ENCODE measurements around the gene ZSWIM6. TPM values are rescaled to one million over a fixed set of nuclear protein-coding genes. Genes with fewer than 3 reads are reported as not detected.

ZSWIM6 gene
- total RNA-seq, 2 donors from 2014 or later, result 10.6 to 18.8 TPM

DNA sequence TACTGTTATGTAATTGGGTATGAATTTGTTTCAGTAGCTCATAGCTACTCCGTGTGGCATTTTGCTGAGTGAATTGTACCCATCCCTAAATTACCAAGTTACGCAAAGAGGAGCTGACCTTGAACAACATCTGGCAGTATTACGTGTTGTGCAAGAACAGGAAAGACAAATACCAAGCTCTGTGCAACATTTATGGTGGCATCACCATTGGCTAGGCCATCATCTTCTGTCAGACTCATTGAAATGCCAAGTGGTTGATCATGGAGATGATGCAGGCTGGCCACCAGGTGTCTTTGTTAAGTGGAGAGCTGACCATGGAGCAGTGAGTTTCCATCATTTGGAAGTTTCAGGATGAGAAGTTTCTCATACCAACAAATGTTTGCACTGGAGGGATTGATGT lies 15.0 kb downstream of the ZSWIM6 start:
- TF ChIP-seq, protein P1, sequence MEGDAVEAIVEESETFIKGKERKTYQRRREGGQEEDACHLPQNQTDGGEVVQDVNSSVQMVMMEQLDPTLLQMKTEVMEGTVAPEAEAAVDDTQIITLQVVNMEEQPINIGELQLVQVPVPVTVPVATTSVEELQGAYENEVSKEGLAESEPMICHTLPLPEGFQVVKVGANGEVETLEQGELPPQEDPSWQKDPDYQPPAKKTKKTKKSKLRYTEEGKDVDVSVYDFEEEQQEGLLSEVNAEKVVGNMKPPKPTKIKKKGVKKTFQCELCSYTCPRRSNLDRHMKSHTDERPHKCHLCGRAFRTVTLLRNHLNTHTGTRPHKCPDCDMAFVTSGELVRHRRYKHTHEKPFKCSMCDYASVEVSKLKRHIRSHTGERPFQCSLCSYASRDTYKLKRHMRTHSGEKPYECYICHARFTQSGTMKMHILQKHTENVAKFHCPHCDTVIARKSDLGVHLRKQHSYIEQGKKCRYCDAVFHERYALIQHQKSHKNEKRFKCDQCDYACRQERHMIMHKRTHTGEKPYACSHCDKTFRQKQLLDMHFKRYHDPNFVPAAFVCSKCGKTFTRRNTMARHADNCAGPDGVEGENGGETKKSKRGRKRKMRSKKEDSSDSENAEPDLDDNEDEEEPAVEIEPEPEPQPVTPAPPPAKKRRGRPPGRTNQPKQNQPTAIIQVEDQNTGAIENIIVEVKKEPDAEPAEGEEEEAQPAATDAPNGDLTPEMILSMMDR (IDR thresholded peaks at IDR 0.05), result no peak
- DNase-seq (ENCODE audit: low spot score), result no peak
- Histone ChIP-seq H3K4me1 (ENCODE audit: control insufficient read depth in 1 of 2, low read depth in 2 of 2) (peaks cover 15 to 31% of the 10 kb centered on the region in 2 donors), H3K27ac (no peak overlapping the region), H3K4me3 (no peak overlapping the region), H3K27me3 (replicated peaks; ENCODE audit: insufficient read depth) (no peaks in the 10 kb centered on the region), H3K36me3 (no peaks in the 10 kb centered on the region), H3K9me3 (no peaks in the 10 kb centered on the region)
- ATAC-seq (ENCODE audit: insufficient number of reproducible peaks, low FRiP score, low read depth), result no peak

DNA sequence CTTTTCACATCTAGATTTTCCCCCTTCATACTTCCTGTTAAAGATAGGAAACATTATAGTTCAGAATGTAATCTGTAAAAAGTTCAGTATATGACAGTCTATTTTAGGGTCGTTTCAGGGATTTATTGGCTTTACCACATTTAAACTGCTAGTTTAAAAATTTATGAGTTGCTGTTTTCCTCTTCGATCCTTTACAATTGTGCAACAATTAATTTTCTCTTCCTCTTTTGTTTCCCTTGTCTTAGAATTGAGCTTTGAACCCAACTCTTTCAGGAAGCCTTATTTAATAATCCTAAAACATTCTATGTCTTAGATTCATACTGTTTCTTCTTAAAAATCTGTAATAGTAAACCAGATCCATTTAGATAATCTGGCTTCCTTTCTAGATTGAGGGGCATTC lies 16.4 kb downstream of the ZSWIM6 start:
- peaks cover 16 to 42% of the 10 kb centered on the region in 2 donors for H3K4me1 ChIP-seq (ENCODE audit: control insufficient read depth in 1 of 2, low read depth in 2 of 2)
- no peaks in the 10 kb centered on the region for H3K27me3 ChIP-seq (replicated peaks; ENCODE audit: insufficient read depth)
- ATAC-seq (ENCODE audit: insufficient number of reproducible peaks, low FRiP score, low read depth) (no peak), DNase-seq (ENCODE audit: low spot score) (no peak)
- H3K4me3 ChIP-seq, result no peak overlapping the region
- H3K27ac ChIP-seq, result no peak overlapping the region
- TF ChIP-seq, protein P1 (IDR thresholded peaks at IDR 0.05), result no peak
- no peaks in the 10 kb centered on the region for H3K9me3 ChIP-seq
- H3K36me3 ChIP-seq, result no peaks in the 10 kb centered on the region

DNA sequence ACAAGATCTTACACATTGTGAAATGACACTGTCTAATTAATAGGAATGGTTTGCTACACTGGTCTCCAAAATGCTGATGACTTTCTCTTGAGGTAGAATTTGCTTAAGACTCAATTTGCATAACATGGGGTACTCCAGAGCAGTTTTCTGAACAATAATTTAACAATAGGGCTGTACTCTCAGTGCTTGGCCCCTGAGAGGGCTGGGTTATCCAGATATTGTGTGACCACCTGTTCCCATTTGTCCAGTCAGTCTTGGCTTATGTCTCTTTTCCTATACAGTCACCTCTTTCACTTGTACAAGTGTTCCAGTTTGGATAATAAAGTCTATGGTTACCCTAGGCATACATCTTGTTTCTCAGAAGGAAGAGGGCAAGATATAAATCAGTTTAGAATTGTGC lies 17.9 kb downstream of the ZSWIM6 start:
- Histone ChIP-seq H3K4me1 (ENCODE audit: control insufficient read depth in 1 of 2, low read depth in 2 of 2) (peaks cover 13 to 29% of the 10 kb centered on the region in 2 donors), H3K36me3 (no peaks in the 10 kb centered on the region), H3K9me3 (no peaks in the 10 kb centered on the region), H3K27me3 (replicated peaks; ENCODE audit: insufficient read depth) (no peaks in the 10 kb centered on the region), H3K4me3 (no peak overlapping the region), H3K27ac (no peak overlapping the region)
- DNase-seq (ENCODE audit: low spot score), result no peak
- no peak for ATAC-seq (ENCODE audit: insufficient number of reproducible peaks, low FRiP score, low read depth)
- TF ChIP-seq, protein P1 (IDR thresholded peaks at IDR 0.05), result no peak

DNA sequence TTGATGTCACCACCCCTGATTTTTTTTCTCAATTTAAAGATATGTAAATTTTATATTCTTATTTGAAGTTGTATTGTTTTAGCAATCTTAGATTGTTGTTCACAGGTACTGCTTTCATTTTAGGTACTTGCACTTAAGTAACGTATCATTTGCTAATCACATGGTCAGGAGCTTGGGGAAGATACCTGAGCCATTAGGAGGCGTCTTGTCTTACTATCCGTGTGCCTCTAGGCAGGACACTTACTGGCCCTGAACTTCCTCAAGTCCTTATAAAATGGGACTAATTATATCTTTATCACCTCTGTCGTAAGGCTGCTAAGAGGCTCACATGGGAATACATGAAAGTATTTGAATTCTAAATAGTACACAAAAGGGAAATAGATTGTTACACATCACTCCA lies 18.5 kb downstream of the ZSWIM6 start:
- TF ChIP-seq, protein P1 (IDR thresholded peaks at IDR 0.05), result no peak
- ATAC-seq (ENCODE audit: insufficient number of reproducible peaks, low FRiP score, low read depth) (no peak), DNase-seq (ENCODE audit: low spot score) (no peak)
- no peak overlapping the region for H3K4me3 ChIP-seq
- H3K9me3 ChIP-seq, result no peaks in the 10 kb centered on the region
- peaks cover 14 to 29% of the 10 kb centered on the region in 2 donors for H3K4me1 ChIP-seq (ENCODE audit: control insufficient read depth in 1 of 2, low read depth in 2 of 2)
- no peak overlapping the region for H3K27ac ChIP-seq
- H3K27me3 ChIP-seq (replicated peaks; ENCODE audit: insufficient read depth), result no peaks in the 10 kb centered on the region
- no peaks in the 10 kb centered on the region for H3K36me3 ChIP-seq

DNA sequence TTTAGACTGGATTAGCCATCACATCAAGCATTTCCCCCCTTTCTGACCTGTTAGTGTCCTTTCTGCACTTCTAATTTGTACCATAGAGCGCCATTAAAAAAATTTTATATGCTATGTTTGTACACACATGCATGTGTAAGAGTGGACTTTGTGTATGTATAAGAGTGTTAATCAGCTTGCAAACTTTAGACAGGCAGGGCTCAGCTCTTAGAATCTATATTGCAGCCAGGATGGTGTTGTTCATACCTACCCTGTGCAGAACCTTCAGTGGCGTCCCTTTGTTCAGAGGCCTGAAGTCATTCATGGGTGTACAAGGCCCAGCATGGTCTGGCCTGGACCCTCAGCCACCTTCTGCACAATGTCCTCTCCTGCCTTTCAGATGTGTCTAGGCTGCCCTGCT lies 19.7 kb downstream of the ZSWIM6 start:
- peaks cover 14 to 29% of the 10 kb centered on the region in 2 donors for H3K4me1 ChIP-seq (ENCODE audit: control insufficient read depth in 1 of 2, low read depth in 2 of 2)
- DNase-seq (ENCODE audit: low spot score) (no peak), ATAC-seq (ENCODE audit: insufficient number of reproducible peaks, low FRiP score, low read depth) (no peak)
- H3K4me3 ChIP-seq, result no peak overlapping the region
- no peaks in the 10 kb centered on the region for H3K36me3 ChIP-seq
- no peaks in the 10 kb centered on the region for H3K9me3 ChIP-seq
- TF ChIP-seq, protein P1 (IDR thresholded peaks at IDR 0.05), result no peak
- H3K27me3 ChIP-seq (replicated peaks; ENCODE audit: insufficient read depth), result no peaks in the 10 kb centered on the region
- H3K27ac ChIP-seq, result no peak overlapping the region

Data from thoracic aorta (tissue), 2 donors.